ENCODE data around the gene SIX5. TPM values are rescaled to one million over a fixed set of nuclear protein-coding genes. Genes with fewer than 3 reads are reported as not detected.
A peak's percentile ranks its signal among the peaks of the same experiment; 100 is the strongest.

SIX5 gene
- total RNA-seq, 1 experiment from 2014 or later, result 9.3 TPM

DNA sequence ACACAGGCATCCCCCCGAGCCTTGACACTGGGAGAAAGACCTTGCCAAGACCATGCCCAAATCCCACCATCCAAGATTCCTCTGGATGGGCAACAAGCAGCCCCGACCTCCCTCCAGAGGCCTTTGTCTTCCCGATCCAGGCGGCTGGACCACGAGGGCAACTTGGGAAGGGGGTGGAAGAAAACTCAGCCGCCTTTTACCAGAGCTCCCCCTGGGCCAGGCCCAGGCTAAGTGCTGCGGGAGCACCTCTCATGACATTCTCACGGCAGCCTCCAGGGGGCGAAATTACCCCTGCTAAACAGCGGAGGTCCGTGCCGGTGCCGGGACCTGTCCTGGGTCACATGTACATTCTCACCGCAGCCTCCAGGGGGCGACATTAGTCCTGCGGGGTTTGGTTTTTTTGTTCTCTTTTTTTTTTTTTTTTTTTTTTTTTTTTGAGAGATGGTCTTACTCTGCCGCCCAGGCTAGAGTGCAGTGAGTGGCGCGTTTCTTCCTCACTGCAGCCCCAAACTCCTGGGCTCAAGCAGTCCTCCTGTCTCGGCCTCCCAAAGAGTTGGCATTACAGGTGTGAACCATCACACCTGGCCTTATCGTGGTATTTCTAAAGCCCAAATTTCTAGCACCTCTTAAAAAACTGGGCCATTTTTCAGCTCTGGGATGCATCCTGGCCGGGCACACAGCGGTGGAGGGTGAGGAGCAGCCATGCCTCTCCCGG, 48.1 kb upstream of the SIX5 start:
- no peak for TF ChIP-seq EZH2 (IDR thresholded peaks at IDR 0.05; ENCODE audit: low read length, unreplicated experiment)
- TF ChIP-seq, protein P1, sequence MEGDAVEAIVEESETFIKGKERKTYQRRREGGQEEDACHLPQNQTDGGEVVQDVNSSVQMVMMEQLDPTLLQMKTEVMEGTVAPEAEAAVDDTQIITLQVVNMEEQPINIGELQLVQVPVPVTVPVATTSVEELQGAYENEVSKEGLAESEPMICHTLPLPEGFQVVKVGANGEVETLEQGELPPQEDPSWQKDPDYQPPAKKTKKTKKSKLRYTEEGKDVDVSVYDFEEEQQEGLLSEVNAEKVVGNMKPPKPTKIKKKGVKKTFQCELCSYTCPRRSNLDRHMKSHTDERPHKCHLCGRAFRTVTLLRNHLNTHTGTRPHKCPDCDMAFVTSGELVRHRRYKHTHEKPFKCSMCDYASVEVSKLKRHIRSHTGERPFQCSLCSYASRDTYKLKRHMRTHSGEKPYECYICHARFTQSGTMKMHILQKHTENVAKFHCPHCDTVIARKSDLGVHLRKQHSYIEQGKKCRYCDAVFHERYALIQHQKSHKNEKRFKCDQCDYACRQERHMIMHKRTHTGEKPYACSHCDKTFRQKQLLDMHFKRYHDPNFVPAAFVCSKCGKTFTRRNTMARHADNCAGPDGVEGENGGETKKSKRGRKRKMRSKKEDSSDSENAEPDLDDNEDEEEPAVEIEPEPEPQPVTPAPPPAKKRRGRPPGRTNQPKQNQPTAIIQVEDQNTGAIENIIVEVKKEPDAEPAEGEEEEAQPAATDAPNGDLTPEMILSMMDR (conservative IDR thresholded peaks at IDR 0.05; ENCODE audit: low read depth, low read length), result peak; percentile 92
- peak; percentile 90 for ATAC-seq
- Histone ChIP-seq H3K27ac (ENCODE audit: low read length) (no peak overlapping the region), H3K9ac (ENCODE audit: low read length) (no peak overlapping the region), H3K79me2 (ENCODE audit: low read length) (no peaks in the 10 kb centered on the region), H3K27me3 (ENCODE audit: low read length) (no peaks in the 10 kb centered on the region), H2AFZ (ENCODE audit: low read length) (no peak overlapping the region), H3K4me1 (ENCODE audit: insufficient read depth, low read length) (no peaks in the 10 kb centered on the region; the same call in 1 of the 2 replicates), H3K4me3 (ENCODE audit: low read length) (no peak overlapping the region), H3K9me2 (replicated peaks; ENCODE audit: low read length) (no peaks in the 10 kb centered on the region), H3K36me3 (ENCODE audit: low read depth, low read length) (no peaks in the 10 kb centered on the region; the same call in 1 of the 2 replicates), H3F3A (ENCODE audit: low read length, unreplicated experiment) (no peaks in the 10 kb centered on the region), H4K20me1 (ENCODE audit: low read length) (no peaks in the 10 kb centered on the region), H3K9me3 (ENCODE audit: low read length) (no peaks in the 10 kb centered on the region), H3K4me2 (ENCODE audit: low read length) (no peak overlapping the region)
- ChIA-PET CTCF (interaction anchor here (0.5 to 0.7 kb wide), 7 partner anchors 11 to 438 kb away, joined by 3 to 13 read pairs (median 5); partner anchors contain the start of genes FBXO46 and SIX5), POLR2A (ENCODE audit: unreplicated experiment) (no interaction called here)
- DNase-seq, result peak; percentile 91
- BruUV-seq (replicated peaks), result no TSS peak
- intact Hi-C loops (cut with micrococcal nuclease), result loop anchor here (1.0 kb wide), 1 partner anchor 18 kb away; no protein-coding TSS in a partner anchor

- Histone ChIP-seq H4K20me1 (ENCODE audit: low read length) (no peaks in the 10 kb centered on the region), H3K27me3 (ENCODE audit: low read length) (no peaks in the 10 kb centered on the region), H3K9me2 (replicated peaks; ENCODE audit: low read length) (no peaks in the 10 kb centered on the region), H3K36me3 (ENCODE audit: low read depth, low read length) (no peaks in the 10 kb centered on the region; the same call in 1 of the 2 replicates), H2AFZ (ENCODE audit: low read length) (no peak overlapping the region), H3K79me2 (ENCODE audit: low read length) (no peaks in the 10 kb centered on the region), H3K9me3 (ENCODE audit: low read length) (no peaks in the 10 kb centered on the region), H3K4me3 (ENCODE audit: low read length) (no peak overlapping the region), H3K4me1 (ENCODE audit: insufficient read depth, low read length) (no peaks in the 10 kb centered on the region; the same call in 1 of the 2 replicates), H3K4me2 (ENCODE audit: low read length) (no peak overlapping the region), H3K27ac (ENCODE audit: low read length) (no peak overlapping the region), H3F3A (ENCODE audit: low read length, unreplicated experiment) (no peaks in the 10 kb centered on the region), H3K9ac (ENCODE audit: low read length) (no peak overlapping the region)
- ATAC-seq (no peak), DNase-seq (no peak)
- intact Hi-C loops (cut with micrococcal nuclease), result loop anchor here (1.0 kb wide), 1 partner anchor 17 kb away; no protein-coding TSS in a partner anchor
- ChIA-PET POLR2A (ENCODE audit: unreplicated experiment) (no interaction called here), CTCF (interaction anchor here (0.5 to 0.7 kb wide), 7 partner anchors 10 to 438 kb away, joined by 3 to 13 read pairs (median 5); partner anchors contain the start of genes FBXO46 and SIX5)
- no TSS peak for BruUV-seq (replicated peaks)
- TF ChIP-seq, protein P1 (conservative IDR thresholded peaks at IDR 0.05; ENCODE audit: low read depth, low read length), result no peak
- TF ChIP-seq EZH2 (IDR thresholded peaks at IDR 0.05; ENCODE audit: low read length, unreplicated experiment) (no peak), EZH2phosphoT487 (IDR thresholded peaks at IDR 0.05; ENCODE audit: borderline replicate concordance, low read length) (no peak)
These were observed 47.4 kb upstream of the SIX5 start for GRCh38 chr19:45816236-45817009.
